GM04503 (cell line): ENCODE results near the gene METTL27.
"Not testable (repeated sequence)": the region's sequence is repeated elsewhere in the genome, so short reads cannot be mapped to it uniquely, and the experiment has no call there.

Experiments
- DNase-seq: peaks from one replicate; pipeline ENCODE4 v3.0.0-alpha.2; 2012; ENCODE audit warnings: low read depth

METTL27 gene

GRCh38 chr7:73842067-73842976 lies at the start of gene METTL27:
Gene METTL27 (minus strand): TSS chr7:73842516. CDS start chr7:73842140, 376 bp downstream.
- no peak for DNase-seq

DNA sequence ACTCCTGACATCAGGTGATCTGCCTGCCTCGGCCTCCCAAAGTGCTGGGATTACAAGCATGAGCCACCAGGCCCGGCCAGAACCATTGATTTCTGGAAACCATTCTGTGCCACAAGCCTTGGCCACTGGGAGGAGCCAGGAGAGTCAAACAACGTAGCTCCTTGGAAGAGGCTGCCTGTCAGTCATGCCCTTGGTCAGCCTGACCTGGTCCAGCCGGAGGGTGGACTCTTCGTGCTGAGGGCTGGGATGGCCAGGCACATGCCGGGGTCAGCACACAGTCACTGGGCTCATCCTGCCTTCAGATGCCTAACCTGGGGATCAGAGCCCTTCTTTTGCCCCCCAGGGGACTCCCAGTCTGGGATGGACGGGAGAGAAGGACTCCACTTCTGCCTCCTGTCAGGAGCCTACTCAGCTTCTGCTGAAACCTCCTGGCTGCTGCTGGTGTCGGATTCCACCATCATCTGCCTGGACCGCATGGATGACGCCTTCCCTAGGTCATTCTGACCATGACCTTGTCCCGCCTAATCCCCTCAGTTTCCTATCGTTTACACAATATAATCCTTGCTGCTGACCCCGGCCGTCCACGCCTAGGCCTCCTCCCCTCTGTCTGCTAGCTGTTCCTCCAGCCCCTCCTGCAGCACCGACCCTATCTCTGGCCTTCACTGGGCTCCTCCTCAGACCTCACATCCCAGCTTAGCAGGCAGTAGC lies 49.0 kb upstream of the METTL27 start:
- no peak for DNase-seq

DNA sequence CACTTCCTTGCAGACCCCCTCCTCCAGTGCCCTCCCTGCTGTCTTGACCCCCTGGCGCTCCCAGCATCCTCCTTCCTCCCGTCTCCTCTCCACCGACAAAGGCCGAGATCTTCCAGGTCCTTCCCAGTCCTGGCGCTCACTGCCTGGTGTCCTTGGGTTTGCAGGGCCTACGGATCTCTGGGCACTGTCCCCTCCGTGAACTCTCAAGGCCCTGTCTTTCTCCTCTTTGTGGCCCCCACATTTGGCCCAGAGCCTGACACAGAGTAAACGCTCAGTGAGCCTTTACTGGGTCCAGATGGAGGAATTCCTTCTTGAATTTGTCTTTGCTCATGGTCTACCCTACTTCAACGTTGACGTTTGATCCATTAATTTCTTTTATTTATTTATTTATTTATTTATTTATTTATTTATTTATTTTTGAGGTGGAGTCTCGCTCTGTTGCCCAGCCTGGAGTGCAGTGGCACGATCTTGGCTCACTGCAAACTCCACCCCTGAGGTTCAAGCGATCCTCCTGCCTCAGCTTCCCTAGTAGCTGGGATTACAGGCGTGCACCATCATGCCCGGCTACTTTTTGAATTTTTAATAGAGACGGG lies 48.3 kb upstream of the METTL27 start:
- no peak for DNase-seq

GRCh38 chr7:73888959-73889358 lies 46.6 kb upstream of the METTL27 start:
- no peak for DNase-seq

GRCh38 chr7:73887762-73888161 lies 45.4 kb upstream of the METTL27 start:
- no peak for DNase-seq

GRCh38 chr7:73885975-73886798 lies 43.9 kb upstream of the METTL27 start:
- no peak for DNase-seq

GRCh38 chr7:73885433-73885974 lies 43.2 kb upstream of the METTL27 start:
- no peak for DNase-seq

DNA sequence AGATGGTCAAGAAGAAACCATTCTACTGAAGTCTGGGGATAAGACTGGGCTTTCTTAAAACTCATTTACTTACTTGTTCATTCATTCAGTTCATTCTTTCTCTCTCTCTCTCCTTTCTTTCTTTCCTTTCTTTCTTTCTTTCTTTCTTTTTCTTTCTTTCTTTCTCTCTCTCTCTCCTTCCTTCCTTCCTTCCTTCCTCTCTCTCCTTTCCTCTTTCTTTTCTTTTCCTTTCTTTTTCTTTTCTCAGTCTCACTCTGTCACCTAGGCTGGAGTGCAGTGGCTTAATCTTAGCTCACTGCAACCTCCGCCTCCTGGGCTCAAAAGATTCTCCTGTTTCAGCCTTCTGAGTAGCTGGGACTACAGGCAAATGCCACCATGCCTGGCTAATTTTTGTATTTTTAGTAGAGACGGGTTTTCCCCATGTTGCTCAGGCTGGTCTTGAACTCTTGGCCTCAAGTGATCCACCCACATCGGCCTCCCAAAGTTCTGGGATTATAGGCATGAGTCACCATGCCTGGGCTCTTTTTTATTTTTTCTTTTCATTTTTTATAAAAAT lies 42.6 kb upstream of the METTL27 start:
- DNase-seq: not testable (repeated sequence)

GRCh38 chr7:73882047-73882402 lies 39.7 kb upstream of the METTL27 start:
- DNase-seq: no peak

GRCh38 chr7:73881352-73882046 lies 39.2 kb upstream of the METTL27 start:
- no peak for DNase-seq

DNA sequence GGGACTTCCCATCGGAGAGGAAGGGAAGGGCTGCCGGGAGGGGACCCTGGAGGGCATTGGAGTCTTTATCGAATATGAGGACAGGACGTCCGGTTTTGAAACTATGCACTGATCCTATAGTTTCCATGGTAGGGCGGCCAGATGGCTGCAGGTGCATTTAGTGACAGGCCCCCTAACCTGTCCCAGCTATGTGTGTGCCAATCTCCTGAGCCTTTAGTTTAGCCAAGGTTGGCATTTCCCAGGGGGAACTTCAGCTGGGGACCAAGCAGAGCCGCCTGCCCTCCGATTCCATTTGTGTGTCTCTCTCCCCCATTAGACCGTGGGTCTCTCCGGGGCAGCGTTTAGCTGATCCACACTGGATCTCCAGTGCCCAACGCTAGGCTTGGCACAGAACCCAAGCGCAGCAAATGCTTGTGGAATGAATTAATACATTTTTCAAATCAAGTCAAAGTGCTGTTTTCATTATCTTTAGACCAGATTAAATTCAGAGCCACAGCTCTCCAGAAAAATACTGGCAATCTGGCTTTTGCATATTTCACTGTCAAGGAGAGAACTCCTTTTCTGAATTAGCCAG lies 38.5 kb upstream of the METTL27 start:
- no peak for DNase-seq

GRCh38 chr7:73879977-73880681 lies 37.8 kb upstream of the METTL27 start:
- DNase-seq: peak; percentile 81

GRCh38 chr7:73876973-73877372 lies 34.7 kb upstream of the METTL27 start:
- no peak for DNase-seq

DNA sequence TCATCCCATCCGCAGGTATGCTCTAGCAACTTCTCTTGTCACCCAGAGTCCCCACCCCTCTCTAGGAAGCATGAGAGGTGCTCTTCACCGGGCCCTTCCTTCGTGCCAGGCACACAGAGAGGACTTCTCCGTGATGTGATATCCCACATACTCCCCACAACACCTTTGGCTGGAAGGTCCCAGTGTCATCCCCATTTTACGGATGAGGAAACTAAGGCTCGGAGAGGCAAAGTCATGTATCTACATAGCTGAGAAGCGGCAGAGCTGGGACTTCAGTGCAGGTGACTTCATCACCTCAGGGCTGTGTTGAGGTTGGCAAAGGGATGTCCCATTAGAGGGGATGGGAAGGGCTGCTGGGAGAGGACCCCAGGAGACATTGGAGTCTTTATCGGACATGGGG lies 34.0 kb upstream of the METTL27 start:
- no peak for DNase-seq

DNA sequence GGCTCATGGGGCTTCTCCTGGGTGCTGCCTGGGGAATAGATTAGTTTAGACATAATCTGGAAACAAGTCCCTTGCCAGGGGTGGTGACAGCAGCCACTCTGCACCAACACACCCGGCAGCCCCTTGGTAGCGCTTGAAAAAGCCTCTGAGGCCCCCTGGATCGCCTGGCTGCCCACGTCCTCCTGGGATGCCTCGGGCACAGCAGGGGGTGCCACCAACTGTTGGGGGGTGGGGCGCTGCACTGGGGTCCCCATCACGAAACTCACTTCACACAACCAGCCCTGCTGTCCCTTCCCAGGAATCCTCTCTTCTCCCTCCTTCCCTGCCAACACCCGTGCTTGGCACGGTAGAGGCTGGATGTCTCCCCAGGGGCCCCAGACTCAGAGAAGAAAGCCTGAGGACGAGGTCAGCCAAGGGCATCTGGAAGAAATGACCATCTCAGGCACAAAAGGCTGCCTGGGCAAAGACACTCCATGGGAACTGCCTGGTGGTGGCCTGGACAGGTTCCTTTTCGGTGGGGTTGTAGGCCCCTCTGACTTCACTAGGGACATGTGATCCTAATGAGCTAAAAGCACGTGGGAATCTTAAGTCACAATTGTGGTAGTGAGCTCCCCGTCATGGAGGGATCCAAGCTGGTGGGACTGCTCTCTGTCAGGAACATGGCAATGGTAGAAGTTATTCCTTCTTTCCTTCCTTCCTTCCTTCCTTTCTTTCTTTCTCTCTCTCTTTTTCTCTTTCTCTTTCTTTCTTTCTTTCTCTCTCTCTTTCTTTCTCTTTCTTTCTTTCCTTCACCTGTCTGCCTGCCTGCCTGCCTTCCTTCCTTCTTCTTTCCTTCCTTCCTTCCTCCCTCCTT lies 30.0 kb upstream of the METTL27 start:
- no peak for DNase-seq

GRCh38 chr7:73871163-73872011 lies 29.1 kb upstream of the METTL27 start:
- no peak for DNase-seq

- DNase-seq: no peak
Measured at GRCh38 chr7:73870041-73870492, 27.8 kb upstream of the METTL27 start.
